ENCODE data around the gene WDR41. TPM values are rescaled to one million over a fixed set of nuclear protein-coding genes. Genes with fewer than 3 reads are reported as not detected.
A peak's percentile ranks its signal among the peaks of the same experiment; 100 is the strongest.
"Not testable (repeated sequence)": the region's sequence is repeated elsewhere in the genome, so short reads cannot be mapped to it uniquely, and the experiment has no call there.

WDR41 gene
- 29.2 and 33.0 TPM in 2 replicates for total RNA-seq

DNA sequence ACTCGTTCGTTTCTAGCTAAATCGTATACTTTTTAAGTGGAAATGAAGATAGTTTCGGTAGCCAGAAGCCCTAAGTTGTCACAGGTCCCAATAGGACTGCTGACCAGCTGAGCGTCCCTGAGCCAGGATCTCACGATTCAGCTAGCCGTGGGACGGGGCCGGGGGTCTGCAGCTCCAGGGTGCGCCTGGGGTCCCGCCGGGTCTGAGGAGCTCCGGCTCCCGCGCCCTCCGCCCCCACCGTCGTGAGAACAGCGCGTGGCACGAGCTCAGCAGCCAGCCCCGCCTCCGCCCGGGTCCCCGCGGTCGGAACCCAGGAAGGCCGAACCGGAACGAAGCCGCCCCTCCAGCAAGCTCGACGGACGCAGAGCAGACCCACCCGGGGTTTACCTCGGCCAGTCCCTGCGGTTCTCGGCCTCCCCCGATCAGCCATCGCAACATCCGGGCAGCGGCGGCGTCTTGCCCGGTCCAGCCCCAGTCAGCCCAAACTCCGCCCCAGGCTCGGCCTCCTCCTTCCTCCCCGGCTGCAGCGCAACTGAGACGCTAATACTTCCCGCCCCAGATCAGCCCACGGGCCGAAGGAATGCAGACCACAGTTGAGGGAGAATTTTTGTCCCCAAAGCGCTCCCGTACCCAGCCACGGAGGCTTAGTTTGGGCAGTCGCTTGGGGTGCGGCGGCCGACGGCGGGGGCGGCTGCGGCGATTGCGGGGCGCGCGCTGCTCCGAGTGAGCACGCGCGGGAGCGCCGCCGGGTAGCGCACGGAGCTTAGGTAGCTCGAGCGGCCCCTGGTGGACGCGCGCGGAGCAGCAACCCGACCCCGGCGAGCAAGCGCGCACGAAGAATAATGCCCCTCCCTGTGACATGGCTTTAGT lies at the start of gene WDR41:
WDR41 (minus strand) TSS at position 534 of the 870 bp plus-strand sequence; CDS start at position 438, 96 bp downstream.
- ChIA-PET CTCF (interaction anchor here (0.9 to 2.9 kb wide), 11 partner anchors 8 to 624 kb away, joined by 3 to 20 read pairs (median 4); partner anchors contain the start of gene AGGF1), POLR2A (interaction anchor here (1.1 to 2.1 kb wide), 4 partner anchors 8 to 1494 kb away, joined by 3 to 10 read pairs (median 8); partner anchors contain the start of genes AGGF1, AP3B1 and ARSB)
- H3K4me1 Mint-ChIP-seq = peaks cover 22% of the 10 kb centered on the region
- DNase-seq (peak; percentile 87), ATAC-seq (ENCODE audit: low read depth) (peak; percentile 82)
- TF ChIP-seq, protein P1, sequence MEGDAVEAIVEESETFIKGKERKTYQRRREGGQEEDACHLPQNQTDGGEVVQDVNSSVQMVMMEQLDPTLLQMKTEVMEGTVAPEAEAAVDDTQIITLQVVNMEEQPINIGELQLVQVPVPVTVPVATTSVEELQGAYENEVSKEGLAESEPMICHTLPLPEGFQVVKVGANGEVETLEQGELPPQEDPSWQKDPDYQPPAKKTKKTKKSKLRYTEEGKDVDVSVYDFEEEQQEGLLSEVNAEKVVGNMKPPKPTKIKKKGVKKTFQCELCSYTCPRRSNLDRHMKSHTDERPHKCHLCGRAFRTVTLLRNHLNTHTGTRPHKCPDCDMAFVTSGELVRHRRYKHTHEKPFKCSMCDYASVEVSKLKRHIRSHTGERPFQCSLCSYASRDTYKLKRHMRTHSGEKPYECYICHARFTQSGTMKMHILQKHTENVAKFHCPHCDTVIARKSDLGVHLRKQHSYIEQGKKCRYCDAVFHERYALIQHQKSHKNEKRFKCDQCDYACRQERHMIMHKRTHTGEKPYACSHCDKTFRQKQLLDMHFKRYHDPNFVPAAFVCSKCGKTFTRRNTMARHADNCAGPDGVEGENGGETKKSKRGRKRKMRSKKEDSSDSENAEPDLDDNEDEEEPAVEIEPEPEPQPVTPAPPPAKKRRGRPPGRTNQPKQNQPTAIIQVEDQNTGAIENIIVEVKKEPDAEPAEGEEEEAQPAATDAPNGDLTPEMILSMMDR (IDR thresholded peaks at IDR 0.05) = no peak
- no peaks in the 10 kb centered on the region for H3K9me3 Mint-ChIP-seq
- peak within 1 kb of the TSS; percentile 91 for H3K4me3 Mint-ChIP-seq
- intact Hi-C loops (cut with micrococcal nuclease) = loop anchor here (1.0 to 10.0 kb wide), 14 partner anchors 135 to 1490 kb away; partner anchors contain the start of genes AGGF1, IQGAP2, SCAMP1 and TBCA
- H3K27me3 Mint-ChIP-seq = peaks cover 7% of the 10 kb centered on the region
- H3K27ac Mint-ChIP-seq = peak within 1 kb of the TSS; percentile 93
- peaks cover 8% of the 10 kb centered on the region for H3K36me3 Mint-ChIP-seq (ENCODE audit: low read depth)

GRCh38 chr5:77531297-77531696 lies 39.2 kb upstream of the WDR41 start:
- POLR2A ChIA-PET = no interaction called here
- no peaks in the 10 kb centered on the region for H3K36me3 Mint-ChIP-seq (ENCODE audit: low read depth)
- intact Hi-C loops (cut with micrococcal nuclease) = no loop called here

GRCh38 chr5:77518304-77518703 lies 26.2 kb upstream of the WDR41 start:
- Mint-ChIP-seq H3K4me1 (no peaks in the 10 kb centered on the region), H3K9me3 (no peaks in the 10 kb centered on the region), H3K27ac (no peak overlapping the region), H3K27me3 (peaks cover 5% of the 10 kb centered on the region), H3K36me3 (ENCODE audit: low read depth) (no peaks in the 10 kb centered on the region), H3K4me3 (no peak overlapping the region)
- intact Hi-C loops (cut with micrococcal nuclease) = loop anchor here (1.0 kb wide), 3 partner anchors 490 to 751 kb away; no protein-coding TSS in a partner anchor
- TF ChIP-seq, protein P1 (IDR thresholded peaks at IDR 0.05) = no peak
- ChIA-PET CTCF (no interaction called here), POLR2A (no interaction called here)
- no peak for ATAC-seq (ENCODE audit: low read depth)
- DNase-seq = no peak

More at GRCh38 chr5:77531297-77531696, 39.2 kb upstream of the WDR41 start:
- DNase-seq (no peak), ATAC-seq (ENCODE audit: low read depth) (no peak)
- CTCF ChIA-PET = no interaction called here
- no peak overlapping the region for H3K27ac Mint-ChIP-seq
- peaks cover 10% of the 10 kb centered on the region for H3K9me3 Mint-ChIP-seq
- no peaks in the 10 kb centered on the region for H3K4me1 Mint-ChIP-seq
- no peak overlapping the region for H3K4me3 Mint-ChIP-seq
- peaks cover 18% of the 10 kb centered on the region for H3K27me3 Mint-ChIP-seq
- TF ChIP-seq, protein P1 (IDR thresholded peaks at IDR 0.05) = no peak

- Mint-ChIP-seq H3K9me3 (peaks cover 5% of the 10 kb centered on the region), H3K27me3 (peaks cover 10% of the 10 kb centered on the region), H3K4me3 (no peak overlapping the region), H3K27ac (no peak overlapping the region), H3K36me3 (ENCODE audit: low read depth) (no peaks in the 10 kb centered on the region), H3K4me1 (no peaks in the 10 kb centered on the region)
- intact Hi-C loops (cut with micrococcal nuclease) = no loop called here
- ChIA-PET CTCF (no interaction called here), POLR2A (no interaction called here)
- ATAC-seq (ENCODE audit: low read depth) (no peak), DNase-seq (no peak)
- TF ChIP-seq, protein P1 (IDR thresholded peaks at IDR 0.05) = no peak
These were observed 22.3 kb upstream of the WDR41 start for GRCh38 chr5:77514457-77514856.

GRCh38 chr5:77513321-77513720 lies 21.2 kb upstream of the WDR41 start:
- intact Hi-C loops (cut with micrococcal nuclease) = no loop called here
- Mint-ChIP-seq H3K27me3 (peaks cover 13% of the 10 kb centered on the region), H3K36me3 (ENCODE audit: low read depth) (no peaks in the 10 kb centered on the region), H3K27ac (no peak overlapping the region), H3K4me3 (no peak overlapping the region), H3K9me3 (peaks cover 5% of the 10 kb centered on the region), H3K4me1 (no peaks in the 10 kb centered on the region)
- CTCF ChIA-PET = no interaction called here
- ATAC-seq (ENCODE audit: low read depth) (no peak), DNase-seq (no peak)
- POLR2A ChIA-PET = no interaction called here
- TF ChIP-seq, protein P1 (IDR thresholded peaks at IDR 0.05) = no peak

GRCh38 chr5:77501132-77501531 lies 9.0 kb upstream of the WDR41 start:
- DNase-seq; POLR2A ChIA-PET; CTCF ChIA-PET; intact Hi-C loops (cut with micrococcal nuclease); H3K4me1 Mint-ChIP-seq; H3K36me3 Mint-ChIP-seq (ENCODE audit: low read depth); ATAC-seq (ENCODE audit: low read depth); H3K27ac Mint-ChIP-seq; H3K4me3 Mint-ChIP-seq: not testable (repeated sequence)
- Mint-ChIP-seq H3K27me3 (peaks cover 36% of the 10 kb centered on the region), H3K9me3 (peaks cover 19% of the 10 kb centered on the region)

Data from activated B cell treated with CpG ODN at 0.5 μM for 24 hours (primary cell).